DMS53 treated with DMSO at 0.1 percent for 48 hours (cell line): ENCODE results near the gene MEIOC.
"Not testable (repeated sequence)": the region's sequence is repeated elsewhere in the genome, so short reads cannot be mapped to it uniquely, and the experiment has no call there.

Source experiments
- DNase-seq: peaks from one replicate; lab custom pipeline; 2025; ENCODE audit not compliant: unreplicated experiment; lab: John Stamatoyannopoulos, UW

The MEIOC gene

DNA sequence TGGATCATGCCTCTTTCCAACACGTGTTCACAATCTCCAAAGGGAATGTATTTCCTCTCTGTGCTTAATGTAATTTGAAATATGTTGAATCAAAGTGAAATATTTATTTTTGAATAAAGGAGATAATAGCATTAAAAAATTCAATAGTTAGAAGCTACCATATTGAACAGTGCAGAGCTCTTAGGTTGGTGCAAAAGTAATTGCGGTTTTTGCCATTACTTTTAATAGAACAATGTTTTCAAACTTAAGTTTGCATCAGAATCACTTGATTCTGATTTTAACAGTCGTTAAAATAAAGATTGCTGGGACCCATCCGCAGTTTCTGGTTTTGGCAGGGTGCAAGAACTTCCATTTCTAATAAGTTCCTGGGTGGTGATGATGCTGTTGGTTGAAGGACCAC, 10.0 kb upstream of the MEIOC start:
- DNase-seq, result no peak

- no peak for DNase-seq
Measured at GRCh38 chr17:44647736-44648135, 8.5 kb upstream of the MEIOC start.

GRCh38 chr17:44648963-44649362, 7.3 kb upstream of the MEIOC start:
- DNase-seq, result no peak

DNA sequence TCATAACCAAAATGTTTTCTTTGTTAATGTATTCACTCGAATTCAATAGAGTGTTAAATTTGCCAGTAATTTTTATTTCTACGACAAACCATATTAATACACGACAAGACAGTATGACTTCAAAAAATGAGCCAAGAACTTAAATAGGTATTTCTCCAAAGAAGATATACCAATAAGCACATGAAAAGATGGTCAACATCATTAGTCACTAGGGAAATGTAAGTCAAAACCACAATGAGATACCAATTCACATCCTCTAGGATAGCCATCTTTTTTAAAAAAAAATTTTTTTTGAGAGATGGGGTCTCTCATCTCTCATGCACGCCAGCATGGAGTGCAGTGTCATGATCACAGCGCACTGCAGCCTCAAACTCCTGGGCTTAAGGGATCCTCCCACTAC, 5.0 kb upstream of the MEIOC start:
- DNase-seq, result no peak

- no peak for DNase-seq
Measured at GRCh38 chr17:44652727-44653126, 3.5 kb upstream of the MEIOC start.

DNA sequence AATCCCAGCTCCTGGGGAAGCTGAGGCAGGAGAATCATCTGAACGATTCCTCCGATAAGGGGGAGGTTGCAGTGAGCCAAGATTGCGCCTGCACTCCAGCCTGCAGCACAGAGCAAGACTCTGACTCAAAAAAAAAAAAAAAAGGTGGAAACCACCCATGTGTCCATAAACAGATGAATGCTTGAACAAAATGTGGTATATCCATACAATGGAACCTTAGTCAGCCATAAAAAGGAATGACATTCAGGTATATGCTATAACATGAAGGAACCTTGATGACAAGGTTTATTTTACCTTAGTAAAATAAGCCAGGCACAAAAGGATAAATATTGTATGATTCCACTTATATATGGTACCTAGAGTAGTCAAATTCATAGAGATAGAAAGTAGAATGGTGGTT, 2.9 kb upstream of the MEIOC start:
- DNase-seq, result no peak

GRCh38 chr17:44653954-44654353, 2.3 kb upstream of the MEIOC start:
- DNase-seq, result no peak

DNA sequence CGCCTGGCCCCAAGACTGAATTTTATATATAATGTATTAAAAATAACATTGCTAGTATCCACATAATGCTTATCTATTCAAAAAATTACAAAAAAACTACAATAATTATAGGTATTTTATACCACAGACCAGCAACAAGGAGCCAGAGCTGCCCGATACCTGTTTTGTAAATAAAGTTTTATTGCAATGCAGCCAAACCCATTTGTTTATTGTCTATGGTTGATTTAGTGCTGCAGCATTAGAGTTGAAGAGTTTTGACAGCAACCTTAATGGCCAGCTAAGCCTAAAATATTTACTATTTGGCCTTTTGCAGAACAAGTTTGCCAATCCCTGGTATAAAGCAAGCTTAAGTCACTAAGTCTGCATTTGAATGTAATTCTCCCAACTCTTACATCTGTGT, 5.6 kb downstream of the MEIOC start:
- no peak for DNase-seq

DNA sequence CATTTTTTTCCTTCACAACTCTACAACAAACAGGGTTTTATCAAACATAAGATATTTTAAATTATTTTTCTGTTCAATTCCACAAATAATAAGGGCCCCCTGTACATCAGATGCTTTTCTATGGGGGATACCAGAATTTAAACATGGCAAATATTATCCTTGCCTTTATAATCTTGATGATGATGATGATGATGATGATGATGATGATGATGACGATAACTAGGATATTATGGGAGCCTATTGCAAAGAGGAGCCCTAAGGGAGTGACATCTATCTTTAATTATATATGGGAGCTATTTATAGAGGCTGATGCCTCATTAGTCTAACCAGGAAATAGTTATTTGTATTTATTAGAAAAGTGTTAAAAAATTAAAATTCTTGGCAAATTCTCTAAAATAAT, 6.8 kb downstream of the MEIOC start:
- DNase-seq, result no peak

- DNase-seq, result no peak
Measured at GRCh38 chr17:44664867-44665266, 8.6 kb downstream of the MEIOC start.

GRCh38 chr17:44666006-44666405, 9.7 kb downstream of the MEIOC start:
- DNase-seq, result no peak

GRCh38 chr17:44672479-44673093, 16.3 kb downstream of the MEIOC start:
- peak; percentile 19 for DNase-seq

- no peak for DNase-seq
Measured at GRCh38 chr17:44673893-44674292, 17.6 kb downstream of the MEIOC start.

- DNase-seq, result no peak
Measured at GRCh38 chr17:44677136-44677535, 20.9 kb downstream of the MEIOC start.

GRCh38 chr17:44683303-44683702, 27.0 kb downstream of the MEIOC start:
- not testable (repeated sequence) for DNase-seq

GRCh38 chr17:44687756-44688155, 31.5 kb downstream of the MEIOC start:
- no peak for DNase-seq

GRCh38 chr17:44688200-44688599, 31.9 kb downstream of the MEIOC start:
- DNase-seq, result no peak

DNA sequence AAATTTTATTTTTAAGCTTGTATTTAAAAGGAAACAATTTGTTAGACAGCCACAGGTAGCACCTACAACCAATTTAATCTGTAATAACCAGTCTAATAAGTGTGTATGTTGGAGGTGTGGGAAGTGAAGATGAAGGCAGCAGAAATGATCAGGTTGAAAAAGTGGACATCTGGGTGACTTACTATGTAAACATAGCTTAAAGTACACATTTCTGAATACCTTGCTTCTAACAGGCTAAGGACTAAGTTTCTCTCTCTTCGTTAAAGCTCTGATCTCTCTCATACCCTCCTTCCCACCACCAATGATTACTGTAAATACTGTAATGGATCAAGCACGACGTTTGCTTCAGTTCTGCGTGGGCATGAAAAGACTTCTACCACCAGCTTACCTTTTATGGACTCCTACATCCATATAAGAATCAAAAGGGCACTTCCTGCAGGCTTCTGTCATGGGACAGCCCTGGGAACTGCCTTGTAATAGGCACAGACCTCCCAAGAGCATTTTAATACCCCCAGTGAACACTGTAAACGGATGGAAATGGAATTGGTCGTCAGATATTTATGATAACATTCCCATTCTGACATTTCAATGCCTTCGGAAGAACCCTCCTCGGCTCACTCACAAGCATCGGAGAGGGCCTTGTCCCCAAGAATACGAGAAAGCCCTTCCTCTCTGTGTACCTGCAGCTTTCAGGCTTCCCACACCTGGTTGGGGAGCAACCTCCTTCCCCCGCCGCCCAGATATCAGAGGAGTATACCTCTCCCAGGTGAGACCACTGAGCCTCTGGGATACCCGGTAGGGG, 32.6 kb downstream of the MEIOC start:
- peak; percentile 17 for DNase-seq

- DNase-seq, result peak; percentile 97
Measured at GRCh38 chr17:44689477-44690217, 33.4 kb downstream of the MEIOC start, which contains the start of gene CCDC43. Gene CCDC43 (minus strand): TSS chr17:44689776. CDS start chr17:44689753, 23 bp downstream.

DNA sequence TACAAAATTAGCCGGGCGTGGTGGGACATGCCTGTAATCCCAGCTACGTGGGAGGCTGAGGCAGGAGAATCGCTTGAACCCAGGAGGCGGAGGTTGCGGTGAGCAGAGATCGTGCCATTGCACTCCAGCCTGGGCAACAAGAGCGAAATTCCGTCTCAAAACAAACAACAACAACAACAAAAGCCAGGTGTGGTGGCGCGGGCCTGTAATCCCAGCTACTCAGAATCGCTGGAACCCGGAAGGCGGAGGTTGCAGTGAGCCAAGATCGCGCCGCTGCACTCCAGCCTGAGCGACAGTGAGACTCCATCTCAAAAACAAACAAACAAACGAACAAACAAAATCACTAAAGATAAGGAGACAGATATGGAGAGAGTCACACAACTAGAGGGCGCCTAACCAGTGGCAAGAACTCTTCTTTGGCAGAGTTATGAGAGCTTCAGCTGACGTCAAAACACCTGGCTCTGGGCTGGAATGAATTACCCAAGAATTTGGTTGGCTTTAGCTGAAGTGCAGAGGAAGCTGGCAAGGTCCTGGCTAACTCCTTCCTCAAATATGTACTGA, 34.6 kb downstream of the MEIOC start:
- peak; percentile 51 for DNase-seq

- DNase-seq, result no peak
Measured at GRCh38 chr17:44693609-44694008, 37.3 kb downstream of the MEIOC start.

DNA sequence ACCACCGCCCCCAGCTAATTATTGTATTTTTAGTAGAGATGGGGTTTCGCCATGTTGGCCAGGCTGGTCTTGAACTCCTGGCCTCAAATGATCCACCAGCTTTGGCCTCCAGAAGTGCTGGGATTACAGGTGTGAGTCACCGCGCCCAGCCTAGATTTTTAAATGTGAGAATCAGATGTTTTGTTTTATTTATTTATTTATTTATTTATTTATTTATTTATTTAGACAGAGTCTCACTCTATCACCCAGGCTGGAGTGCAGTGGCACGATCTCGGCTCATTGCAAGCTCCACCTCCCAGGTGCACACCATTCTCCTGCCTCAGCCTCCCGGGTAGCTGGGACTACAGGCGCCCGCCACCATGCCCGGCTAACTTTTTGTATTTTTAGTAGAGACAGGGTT, 44.0 kb downstream of the MEIOC start:
- not testable (repeated sequence) for DNase-seq
